ENCODE data around the gene HOPX. TPM values are rescaled to one million over a fixed set of nuclear protein-coding genes. Genes with fewer than 3 reads are reported as not detected.
"Not testable (repeated sequence)": the region's sequence is repeated elsewhere in the genome, so short reads cannot be mapped to it uniquely, and the experiment has no call there.

HOPX gene
- 0.55 and 0.69 TPM in 2 replicates for total RNA-seq
- long read RNA-seq, partial matches to known transcripts = 0 of 1 reads
- long read RNA-seq, other reads (novel, unspliced or antisense) = 0 of 1 reads

DNA sequence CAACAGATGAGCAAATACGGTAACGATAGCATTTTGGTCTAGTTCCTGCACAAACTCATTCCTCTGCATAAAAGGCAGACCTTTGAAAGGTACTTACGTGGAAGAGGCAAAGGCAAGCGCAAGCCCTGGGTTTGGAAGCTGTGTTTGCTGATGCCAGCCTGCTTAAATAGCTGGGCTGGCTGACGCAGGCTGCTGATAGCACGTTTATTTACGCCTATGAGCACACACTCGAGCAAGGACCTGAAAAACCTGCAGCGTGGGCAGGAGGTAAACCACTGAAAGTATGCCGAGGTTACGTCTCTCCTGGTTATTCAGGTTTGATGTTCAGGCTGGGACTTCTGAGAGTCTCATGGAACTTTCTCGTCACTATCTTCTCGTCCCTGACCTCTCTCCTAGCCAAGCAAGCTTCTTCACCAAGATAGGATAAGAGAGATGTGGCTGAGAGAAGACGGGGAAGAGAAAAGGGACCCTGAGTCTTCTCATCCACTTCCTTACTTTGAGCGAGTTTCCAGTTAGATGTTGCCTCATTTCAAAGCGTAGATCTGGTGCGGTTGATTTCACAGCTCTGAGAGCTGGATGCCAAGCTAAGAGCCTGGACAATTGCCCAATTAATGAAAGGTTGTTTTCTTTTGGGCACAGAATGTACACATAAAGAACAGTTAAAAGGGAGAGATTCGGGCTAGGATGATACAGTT lies at the start of gene HOPX:
TSS of gene HOPX (minus strand) at position 139 of the 695 bp plus-strand sequence. CDS start 23,480 bp downstream, outside the sequence.
- Mint-ChIP-seq H3K9me3 (ENCODE audit: low read depth) (no peaks in the 10 kb centered on the region), H3K4me1 (ENCODE audit: low read depth) (peaks cover 25% of the 10 kb centered on the region), H3K27me3 (peaks cover 32% of the 10 kb centered on the region), H3K4me3 (ENCODE audit: low read depth) (peak within 1 kb of the TSS; percentile 43), H3K36me3 (ENCODE audit: insufficient read depth) (no peaks in the 10 kb centered on the region), H3K27ac (peak within 1 kb of the TSS; percentile 76)
- TF ChIP-seq, protein P1, sequence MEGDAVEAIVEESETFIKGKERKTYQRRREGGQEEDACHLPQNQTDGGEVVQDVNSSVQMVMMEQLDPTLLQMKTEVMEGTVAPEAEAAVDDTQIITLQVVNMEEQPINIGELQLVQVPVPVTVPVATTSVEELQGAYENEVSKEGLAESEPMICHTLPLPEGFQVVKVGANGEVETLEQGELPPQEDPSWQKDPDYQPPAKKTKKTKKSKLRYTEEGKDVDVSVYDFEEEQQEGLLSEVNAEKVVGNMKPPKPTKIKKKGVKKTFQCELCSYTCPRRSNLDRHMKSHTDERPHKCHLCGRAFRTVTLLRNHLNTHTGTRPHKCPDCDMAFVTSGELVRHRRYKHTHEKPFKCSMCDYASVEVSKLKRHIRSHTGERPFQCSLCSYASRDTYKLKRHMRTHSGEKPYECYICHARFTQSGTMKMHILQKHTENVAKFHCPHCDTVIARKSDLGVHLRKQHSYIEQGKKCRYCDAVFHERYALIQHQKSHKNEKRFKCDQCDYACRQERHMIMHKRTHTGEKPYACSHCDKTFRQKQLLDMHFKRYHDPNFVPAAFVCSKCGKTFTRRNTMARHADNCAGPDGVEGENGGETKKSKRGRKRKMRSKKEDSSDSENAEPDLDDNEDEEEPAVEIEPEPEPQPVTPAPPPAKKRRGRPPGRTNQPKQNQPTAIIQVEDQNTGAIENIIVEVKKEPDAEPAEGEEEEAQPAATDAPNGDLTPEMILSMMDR (IDR thresholded peaks at IDR 0.05; ENCODE audit: unreplicated experiment) = no peak
- DNase-seq (ENCODE audit: low spot score, unreplicated experiment) = peak; percentile 17

- TF ChIP-seq, protein P1 (IDR thresholded peaks at IDR 0.05; ENCODE audit: unreplicated experiment) = no peak
- Mint-ChIP-seq H3K4me1 (ENCODE audit: low read depth) (peaks cover 2% of the 10 kb centered on the region), H3K27ac (no peak overlapping the region), H3K27me3 (peaks cover 4% of the 10 kb centered on the region), H3K36me3 (ENCODE audit: insufficient read depth) (no peaks in the 10 kb centered on the region), H3K9me3 (ENCODE audit: low read depth) (no peaks in the 10 kb centered on the region), H3K4me3 (ENCODE audit: low read depth) (no peak overlapping the region)
- DNase-seq (ENCODE audit: low spot score, unreplicated experiment) = no peak
These were observed 49.0 kb upstream of the HOPX start for GRCh38 chr4:56730097-56730496.

GRCh38 chr4:56728512-56728911 lies 47.4 kb upstream of the HOPX start:
- H3K27me3 Mint-ChIP-seq = peaks cover 4% of the 10 kb centered on the region
- no peak overlapping the region for H3K27ac Mint-ChIP-seq
- TF ChIP-seq, protein P1 (IDR thresholded peaks at IDR 0.05; ENCODE audit: unreplicated experiment) = no peak
- no peaks in the 10 kb centered on the region for H3K36me3 Mint-ChIP-seq (ENCODE audit: insufficient read depth)
- H3K4me1 Mint-ChIP-seq (ENCODE audit: low read depth) = peaks cover 2% of the 10 kb centered on the region
- H3K9me3 Mint-ChIP-seq (ENCODE audit: low read depth) = no peaks in the 10 kb centered on the region
- no peak overlapping the region for H3K4me3 Mint-ChIP-seq (ENCODE audit: low read depth)
- no peak for DNase-seq (ENCODE audit: low spot score, unreplicated experiment)

- TF ChIP-seq, protein P1 (IDR thresholded peaks at IDR 0.05; ENCODE audit: unreplicated experiment) = no peak
- Mint-ChIP-seq H3K27me3 (peaks cover under 1% of the 10 kb centered on the region), H3K27ac (no peak overlapping the region), H3K4me1 (ENCODE audit: low read depth) (no peaks in the 10 kb centered on the region), H3K36me3 (ENCODE audit: insufficient read depth) (no peaks in the 10 kb centered on the region), H3K9me3 (ENCODE audit: low read depth) (no peaks in the 10 kb centered on the region), H3K4me3 (ENCODE audit: low read depth) (no peak overlapping the region)
- DNase-seq (ENCODE audit: low spot score, unreplicated experiment) = no peak
These were observed 46.1 kb upstream of the HOPX start for GRCh38 chr4:56727150-56727549.

GRCh38 chr4:56726593-56726992 lies 45.5 kb upstream of the HOPX start:
- not testable (repeated sequence) for H3K27ac Mint-ChIP-seq; DNase-seq (ENCODE audit: low spot score, unreplicated experiment); H3K4me3 Mint-ChIP-seq (ENCODE audit: low read depth); H3K27me3 Mint-ChIP-seq; H3K36me3 Mint-ChIP-seq (ENCODE audit: insufficient read depth); H3K4me1 Mint-ChIP-seq (ENCODE audit: low read depth); H3K9me3 Mint-ChIP-seq (ENCODE audit: low read depth)

Data from progenitor cell of endocrine pancreas (in vitro differentiated cells).